GM10248 (cell line): ENCODE results near the gene CALD1.

ENCODE experiments used
- CTCF ChIA-PET: fragments of 300-600 bp; sonication (Branson Sonifier 250); formaldehyde crosslinking; extraction: SDS; loops from one replicate; lab custom pipeline; 2021; ENCODE audit warnings: antibody characterized with exemption; lab: Yijun Ruan, JAX
- POLR2A ChIA-PET: fragments of 350-650 bp; sonication (Branson Sonifier 250); formaldehyde crosslinking; extraction: SDS; loops from one replicate; lab custom pipeline; 2020; ENCODE audit warnings: antibody characterized with exemption; lab: Yijun Ruan, JAX
- DNase-seq: peaks from one replicate; pipeline ENCODE4 v3.0.0; 2012; ENCODE audit errors: extremely low spot score
- TF ChIP-seq, protein P1 (sequence below): IDR thresholded peaks from 2 replicates; pipeline ENCODE4 v1.5.1; 2012; ENCODE audit warnings: mild to moderate bottlenecking, low read depth; ENCODE audit errors: extremely low read depth, missing control alignments, control extremely low read depth

Gene CALD1, protein sequence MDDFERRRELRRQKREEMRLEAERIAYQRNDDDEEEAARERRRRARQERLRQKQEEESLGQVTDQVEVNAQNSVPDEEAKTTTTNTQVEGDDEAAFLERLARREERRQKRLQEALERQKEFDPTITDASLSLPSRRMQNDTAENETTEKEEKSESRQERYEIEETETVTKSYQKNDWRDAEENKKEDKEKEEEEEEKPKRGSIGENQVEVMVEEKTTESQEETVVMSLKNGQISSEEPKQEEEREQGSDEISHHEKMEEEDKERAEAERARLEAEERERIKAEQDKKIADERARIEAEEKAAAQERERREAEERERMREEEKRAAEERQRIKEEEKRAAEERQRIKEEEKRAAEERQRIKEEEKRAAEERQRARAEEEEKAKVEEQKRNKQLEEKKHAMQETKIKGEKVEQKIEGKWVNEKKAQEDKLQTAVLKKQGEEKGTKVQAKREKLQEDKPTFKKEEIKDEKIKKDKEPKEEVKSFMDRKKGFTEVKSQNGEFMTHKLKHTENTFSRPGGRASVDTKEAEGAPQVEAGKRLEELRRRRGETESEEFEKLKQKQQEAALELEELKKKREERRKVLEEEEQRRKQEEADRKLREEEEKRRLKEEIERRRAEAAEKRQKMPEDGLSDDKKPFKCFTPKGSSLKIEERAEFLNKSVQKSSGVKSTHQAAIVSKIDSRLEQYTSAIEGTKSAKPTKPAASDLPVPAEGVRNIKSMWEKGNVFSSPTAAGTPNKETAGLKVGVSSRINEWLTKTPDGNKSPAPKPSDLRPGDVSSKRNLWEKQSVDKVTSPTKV

GRCh38 chr7:134778941-134779740 is at the start of gene CALD1:
Gene CALD1 (plus strand): TSS chr7:134779634. CDS start chr7:134867734, 88,100 bp downstream.
- TF ChIP-seq, protein P1, sequence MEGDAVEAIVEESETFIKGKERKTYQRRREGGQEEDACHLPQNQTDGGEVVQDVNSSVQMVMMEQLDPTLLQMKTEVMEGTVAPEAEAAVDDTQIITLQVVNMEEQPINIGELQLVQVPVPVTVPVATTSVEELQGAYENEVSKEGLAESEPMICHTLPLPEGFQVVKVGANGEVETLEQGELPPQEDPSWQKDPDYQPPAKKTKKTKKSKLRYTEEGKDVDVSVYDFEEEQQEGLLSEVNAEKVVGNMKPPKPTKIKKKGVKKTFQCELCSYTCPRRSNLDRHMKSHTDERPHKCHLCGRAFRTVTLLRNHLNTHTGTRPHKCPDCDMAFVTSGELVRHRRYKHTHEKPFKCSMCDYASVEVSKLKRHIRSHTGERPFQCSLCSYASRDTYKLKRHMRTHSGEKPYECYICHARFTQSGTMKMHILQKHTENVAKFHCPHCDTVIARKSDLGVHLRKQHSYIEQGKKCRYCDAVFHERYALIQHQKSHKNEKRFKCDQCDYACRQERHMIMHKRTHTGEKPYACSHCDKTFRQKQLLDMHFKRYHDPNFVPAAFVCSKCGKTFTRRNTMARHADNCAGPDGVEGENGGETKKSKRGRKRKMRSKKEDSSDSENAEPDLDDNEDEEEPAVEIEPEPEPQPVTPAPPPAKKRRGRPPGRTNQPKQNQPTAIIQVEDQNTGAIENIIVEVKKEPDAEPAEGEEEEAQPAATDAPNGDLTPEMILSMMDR = no peak
- CTCF ChIA-PET = no interaction called here
- no peak for DNase-seq
- POLR2A ChIA-PET = no interaction called here

DNA sequence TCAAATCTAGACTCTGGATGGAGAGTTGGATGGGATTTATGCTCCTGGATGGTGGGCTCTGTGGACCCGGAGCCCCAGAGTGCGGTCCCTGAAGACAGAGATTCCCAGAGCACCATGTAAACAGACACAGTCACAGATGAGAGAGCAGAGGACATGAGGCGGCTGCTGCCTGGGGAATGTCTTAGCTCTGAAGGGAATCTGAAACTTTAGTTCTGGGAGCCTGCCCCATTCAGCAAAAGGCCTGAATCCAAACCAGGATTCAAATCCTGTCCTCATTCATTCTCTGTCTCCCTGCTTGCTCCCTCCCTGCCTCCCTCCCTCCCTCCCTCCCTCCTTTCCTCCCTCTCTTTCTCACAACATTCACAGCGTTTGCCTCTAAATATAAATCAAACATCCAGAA is 49.5 kb upstream of the CALD1 start:
- CTCF ChIA-PET = no interaction called here
- no peak for DNase-seq
- POLR2A ChIA-PET = no interaction called here
- TF ChIP-seq, protein P1 = no peak

GRCh38 chr7:134730411-134730829 is 49.0 kb upstream of the CALD1 start:
- no peak for DNase-seq
- TF ChIP-seq, protein P1 = no peak
- ChIA-PET POLR2A (no interaction called here), CTCF (interaction anchor here (0.9 kb wide), 1 partner anchor 40 kb away, joined by 4 read pairs; no protein-coding TSS in a partner anchor)

DNA sequence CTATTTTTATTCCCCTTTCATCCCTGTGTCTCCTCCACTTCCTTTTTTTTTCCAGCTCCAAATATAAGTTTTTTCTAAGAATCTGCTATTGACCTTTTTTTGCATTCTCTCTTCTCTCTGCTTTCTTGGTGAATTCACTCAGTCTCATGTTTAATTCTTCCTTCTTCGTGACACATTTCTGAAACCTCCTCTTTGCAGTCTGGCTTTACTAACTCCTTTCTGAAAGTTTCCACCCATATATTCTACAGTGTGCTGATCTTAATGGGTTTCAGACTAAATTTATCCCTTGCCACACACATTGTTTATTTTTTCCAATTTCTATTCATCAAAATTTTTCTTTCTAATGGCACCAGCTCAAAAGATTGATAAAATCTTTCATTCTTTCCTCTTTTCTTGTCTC is 47.8 kb upstream of the CALD1 start:
- ChIA-PET CTCF (interaction anchor here (1.1 to 1.5 kb wide), 3 partner anchors 13 to 64 kb away, joined by 3 to 5 read pairs (median 3); no protein-coding TSS in a partner anchor), POLR2A (no interaction called here)
- no peak for DNase-seq
- TF ChIP-seq, protein P1 = no peak

DNA sequence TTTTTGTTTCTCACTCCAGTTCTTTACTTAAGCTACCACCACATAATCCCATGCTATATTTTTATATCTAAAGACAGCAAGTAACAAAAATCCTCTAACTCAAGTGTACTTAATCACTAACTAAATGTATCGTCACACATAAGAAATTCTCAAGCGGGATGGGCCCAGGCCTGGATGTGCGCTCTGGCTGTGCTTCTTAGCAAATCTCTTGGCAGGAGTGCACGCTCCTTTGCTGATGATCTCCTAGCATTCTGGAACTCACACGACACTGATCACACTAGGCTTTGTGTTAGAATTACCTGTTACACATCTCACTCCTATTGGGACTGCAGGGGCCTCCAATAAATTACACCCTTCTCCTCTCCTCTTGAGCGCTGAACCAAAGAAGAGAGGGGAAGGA is 46.7 kb upstream of the CALD1 start:
- DNase-seq = no peak
- CTCF ChIA-PET = interaction anchor here (1.1 to 1.2 kb wide), 2 partner anchors 18 to 63 kb away, joined by 3 to 5 read pairs; no protein-coding TSS in a partner anchor
- TF ChIP-seq, protein P1 = no peak

More for the DNA sequence above, 46.7 kb upstream of the CALD1 start:
- POLR2A ChIA-PET = no interaction called here
